HepG2 (cell line): Measurements from ENCODE around the gene CEP162. TPM values are rescaled to one million over a fixed set of nuclear protein-coding genes. Genes with fewer than 3 reads are reported as not detected.

Source experiments
- ATF1 ChIP-seq: IDR thresholded peaks from 2 replicates; pipeline ENCODE4 v1.6.1; 2016; ENCODE audit warnings: mild to moderate bottlenecking, control low read depth
- CEBPB ChIP-seq: IDR thresholded peaks from 2 replicates; pipeline ENCODE4 v1.6.1; 2011; ENCODE audit warnings: low read depth, low read length, improper control_type of control experiment, borderline replicate concordance
- CENPT ChIP-seq: sonication (generic); formaldehyde crosslinking; IDR thresholded peaks from 2 replicates; pipeline ENCODE4 v1.8.0; 2022; ENCODE audit warnings: low read depth, mild to moderate bottlenecking, moderate library complexity, missing genetic modification reagents
- GMEB1 ChIP-seq: sonication (generic); formaldehyde crosslinking; IDR thresholded peaks from 2 replicates; pipeline ENCODE4 v1.5.1; 2020; ENCODE audit warnings: missing genetic modification reagents, mild to moderate bottlenecking, borderline replicate concordance
- HDAC6 ChIP-seq: fragments of 200-600 bp; sonication (generic); IDR thresholded peaks from 2 replicates; pipeline ENCODE4 v1.7.0; 2017; ENCODE audit warnings: mild to moderate bottlenecking, antibody characterized with exemption, low read length, low read depth
- KLF16 ChIP-seq, 2 experiments: sonication (generic) in 1 of 2; formaldehyde crosslinking in 1 of 2; IDR thresholded peaks; 2 replicates each; pipeline versions ENCODE4 v1.6.1 to v1.8.0; 2016 to 2023; ENCODE audit warnings: missing genetic modification reagents in 2 of 2, missing compliant biosample characterization in 1 of 2
- MXD1 ChIP-seq: sonication (generic); formaldehyde crosslinking; IDR thresholded peaks from 2 replicates; pipeline ENCODE4 v1.4.0; 2020; ENCODE audit warnings: mild to moderate bottlenecking, missing genetic modification reagents
- RBAK ChIP-seq: sonication (generic); formaldehyde crosslinking; IDR thresholded peaks from 2 replicates; pipeline ENCODE4 v1.5.1; 2020; ENCODE audit warnings: mild to moderate bottlenecking, missing genetic modification reagents
- RBFOX2 ChIP-seq: fragments of 200-400 bp; formaldehyde crosslinking; IDR thresholded peaks from 2 replicates; pipeline ENCODE4 v1.6.1; 2017; ENCODE audit warnings: low read depth, mild to moderate bottlenecking, low read length
- SP1 ChIP-seq, 2 experiments: fragments of 450-650 bp in 1 of 2; sonication (generic) in 1 of 2; formaldehyde crosslinking in 1 of 2; IDR thresholded peaks; 2 replicates each; pipeline versions ENCODE4 v1.4.0 to v1.6.1; 2016 to 2020; ENCODE audit warnings: missing genetic modification reagents in 1 of 2
- ZBTB33 ChIP-seq: sonication (generic); formaldehyde crosslinking; IDR thresholded peaks from 2 replicates; pipeline ENCODE4 v1.4.0; 2020; ENCODE audit warnings: missing genetic modification reagents
- ZNF34 ChIP-seq: sonication (generic); formaldehyde crosslinking; IDR thresholded peaks from 2 replicates; pipeline ENCODE4 v1.4.0; 2020; ENCODE audit warnings: mild to moderate bottlenecking, missing genetic modification reagents, borderline replicate concordance
- ZNF513 ChIP-seq: sonication (generic); formaldehyde crosslinking; conservative IDR thresholded peaks from 2 replicates; pipeline ENCODE4 v1.5.0; 2020; ENCODE audit warnings: missing genetic modification reagents
- ZNF574 ChIP-seq: sonication (generic); formaldehyde crosslinking; IDR thresholded peaks from 2 replicates; pipeline ENCODE4 v1.4.0; 2020; ENCODE audit warnings: missing genetic modification reagents
- polyA plus RNA-seq, 8 experiments: library from polyadenylated mRNA; depleted of rRNA in 3 of 8; stranded (reverse) in 7 of 8; unstranded in 1 of 8; fragments of >200 nt; fragmentation: Illumina TruSeq in 4 of 8; extraction: Trizol in 4 of 8; gene quantifications; 2 replicates each; pipeline versions ENCODE4 v1.2.1 to v1.2.3, GENCODE V29; 2011 to 2016; ENCODE audit warnings: low read depth in 4 of 8, missing spikeins in 1 of 8, mixed read lengths in 1 of 8; ENCODE audit not compliant: insufficient read depth in 1 of 8
- total RNA-seq, 5 experiments: library from RNA; depleted of rRNA; stranded (reverse); fragments of >200 nt; fragmentation: Illumina TruSeq; extraction: Trizol; gene quantifications; 2 replicates each; pipeline ENCODE4 v1.2.3, GENCODE V29; 2016; ENCODE audit warnings: low read depth in 1 of 5
- TF ChIP-seq, protein P1 (sequence below): fragments of 450-650 bp; IDR thresholded peaks from 2 replicates; pipeline ENCODE4 v1.6.1; 2017
- TF ChIP-seq, protein P2 (sequence below): sonication (generic); formaldehyde crosslinking; IDR thresholded peaks from 2 replicates; pipeline ENCODE4 v1.8.0; 2022; ENCODE audit warnings: missing genetic modification reagents, mild to moderate bottlenecking, inconsistent platforms, borderline replicate concordance

Gene CEP162
- total and polyA plus RNA-seq, 2 of the 13 experiments (the other 11 are each of a cell fraction or from before 2014, with no cell fraction given), result 0.50 to 7.9 TPM

GRCh38 chr6:84227434-84228197, at the start of gene CEP162 (continued):
- TF ChIP-seq GMEB1 (CRISPR knock-in tag) (peak; percentile 58; the same call in 1 of the 2 replicates), KLF16 (CRISPR knock-in tag; IDR thresholded peaks at IDR 0.05) (peak in 1 of 2 experiments; percentile 42; a peak in 1 of 4 replicates), ATF1 (CRISPR knock-in tag) (peak; percentile 56; the same call in 1 of the 2 replicates), ZNF34 (no peak), RBAK (CRISPR knock-in tag) (no peak), CENPT (CRISPR knock-in tag) (peak; percentile 76; the same call in 1 of the 2 replicates), ZNF513 (CRISPR knock-in tag) (no peak), RBFOX2 (no peak), ZNF574 (peak; percentile 78), MXD1 (CRISPR knock-in tag) (no peak; the same call in 1 of the 2 replicates), SP1 (IDR thresholded peaks at IDR 0.05) (no peak), SP1 (CRISPR knock-in tag; IDR thresholded peaks at IDR 0.05) (no peak), ZBTB33 (no peak), HDAC6 (no peak), CEBPB (peak; percentile 89)
- TF ChIP-seq, protein P1, sequence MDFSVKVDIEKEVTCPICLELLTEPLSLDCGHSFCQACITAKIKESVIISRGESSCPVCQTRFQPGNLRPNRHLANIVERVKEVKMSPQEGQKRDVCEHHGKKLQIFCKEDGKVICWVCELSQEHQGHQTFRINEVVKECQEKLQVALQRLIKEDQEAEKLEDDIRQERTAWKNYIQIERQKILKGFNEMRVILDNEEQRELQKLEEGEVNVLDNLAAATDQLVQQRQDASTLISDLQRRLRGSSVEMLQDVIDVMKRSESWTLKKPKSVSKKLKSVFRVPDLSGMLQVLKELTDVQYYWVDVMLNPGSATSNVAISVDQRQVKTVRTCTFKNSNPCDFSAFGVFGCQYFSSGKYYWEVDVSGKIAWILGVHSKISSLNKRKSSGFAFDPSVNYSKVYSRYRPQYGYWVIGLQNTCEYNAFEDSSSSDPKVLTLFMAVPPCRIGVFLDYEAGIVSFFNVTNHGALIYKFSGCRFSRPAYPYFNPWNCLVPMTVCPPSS, result no peak
- TF ChIP-seq, protein P2, sequence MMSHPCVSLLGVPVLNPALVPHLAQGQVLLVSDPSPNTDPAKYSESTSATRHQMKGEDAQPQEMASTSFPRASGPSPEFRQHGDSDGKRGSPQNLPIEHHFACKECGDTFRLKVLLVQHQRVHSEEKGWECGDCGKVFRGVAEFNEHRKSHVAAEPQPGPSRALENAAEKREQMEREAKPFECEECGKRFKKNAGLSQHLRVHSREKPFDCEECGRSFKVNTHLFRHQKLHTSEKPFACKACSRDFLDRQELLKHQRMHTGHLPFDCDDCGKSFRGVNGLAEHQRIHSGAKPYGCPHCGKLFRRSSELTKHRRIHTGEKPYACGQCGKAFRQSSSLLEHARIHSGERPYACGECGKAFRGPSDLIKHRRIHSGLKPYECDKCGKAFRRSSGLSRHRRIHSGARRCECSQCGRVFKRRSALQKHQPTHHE, result no peak
